ENCODE data around the gene FAM168B.

The FAM168B gene

DNA sequence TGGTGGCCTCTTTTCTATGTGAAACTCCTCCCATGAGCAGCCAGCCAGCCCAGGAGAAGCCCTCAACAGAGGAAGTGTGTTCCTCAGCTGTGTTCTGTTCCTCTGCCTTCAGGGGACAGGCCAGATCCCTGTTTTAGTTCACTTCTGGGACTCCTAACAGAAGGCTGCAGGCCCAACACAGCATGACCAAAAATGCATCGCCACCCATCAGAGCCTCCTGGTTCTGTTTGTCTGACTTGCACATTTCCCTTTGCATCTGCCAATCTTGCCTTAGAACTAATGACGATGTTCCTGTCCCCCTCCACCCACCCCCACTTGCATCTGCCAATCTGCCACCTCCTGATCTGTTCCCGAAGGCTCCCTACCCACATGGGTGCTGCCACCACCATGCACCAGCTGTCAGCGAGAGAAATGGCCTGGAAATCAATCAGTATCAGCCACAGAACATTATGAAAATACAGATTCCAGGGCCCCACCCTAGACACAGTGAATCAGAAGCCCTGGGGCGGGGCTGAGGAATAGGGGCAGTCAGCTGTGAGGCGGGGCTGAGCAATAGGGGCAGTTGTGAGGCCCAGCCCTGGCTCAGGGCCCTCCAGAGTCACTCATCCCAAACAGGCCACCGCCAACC, 51.0 kb downstream of the FAM168B start:
- Histone ChIP-seq H3K4me1 (ENCODE audit: control insufficient read depth, low read depth, low read length) (no peaks in the 10 kb centered on the region), H3K4ac (ENCODE audit: low read depth, low read length) (no peak overlapping the region), H3K79me2 (ENCODE audit: control insufficient read depth, insufficient read depth, low read length) (no peaks in the 10 kb centered on the region), H3K4me3 (ENCODE audit: low read length) (no peak overlapping the region), H2BK15ac (replicated peaks; ENCODE audit: low read depth) (no peak overlapping the region), H4K8ac (ENCODE audit: low read depth, low read length) (no peak overlapping the region), H3K56ac (ENCODE audit: low read length) (no peak overlapping the region), H3K9ac (ENCODE audit: low read length) (no peak overlapping the region), H3K4me2 (ENCODE audit: low read length) (no peak overlapping the region), H3K18ac (ENCODE audit: low read length) (no peak overlapping the region), H4K5ac (ENCODE audit: low read length) (no peak overlapping the region), H3K36me3 (ENCODE audit: control insufficient read depth, insufficient read depth, low read length) (no peaks in the 10 kb centered on the region), H3K27me3 (ENCODE audit: insufficient read depth, low read length, poor library complexity) (no peaks in the 10 kb centered on the region), H3K79me1 (ENCODE audit: low read length) (no peaks in the 10 kb centered on the region), H3K27ac (ENCODE audit: low read depth, low read length) (no peak overlapping the region), H2AK5ac (ENCODE audit: low read length) (no peak overlapping the region), H2BK120ac (ENCODE audit: low read depth, low read length) (no peak overlapping the region), H2BK5ac (ENCODE audit: low read length) (no peak overlapping the region), H3K23ac (ENCODE audit: low read length) (no peak overlapping the region)
- no peak for DNase-seq
- no CpG with 5 or more reads among the region's 7 CpGs for WGBS (ENCODE audit: extremely low coverage, insufficient coverage, low lambda C conversion rate)

DNA sequence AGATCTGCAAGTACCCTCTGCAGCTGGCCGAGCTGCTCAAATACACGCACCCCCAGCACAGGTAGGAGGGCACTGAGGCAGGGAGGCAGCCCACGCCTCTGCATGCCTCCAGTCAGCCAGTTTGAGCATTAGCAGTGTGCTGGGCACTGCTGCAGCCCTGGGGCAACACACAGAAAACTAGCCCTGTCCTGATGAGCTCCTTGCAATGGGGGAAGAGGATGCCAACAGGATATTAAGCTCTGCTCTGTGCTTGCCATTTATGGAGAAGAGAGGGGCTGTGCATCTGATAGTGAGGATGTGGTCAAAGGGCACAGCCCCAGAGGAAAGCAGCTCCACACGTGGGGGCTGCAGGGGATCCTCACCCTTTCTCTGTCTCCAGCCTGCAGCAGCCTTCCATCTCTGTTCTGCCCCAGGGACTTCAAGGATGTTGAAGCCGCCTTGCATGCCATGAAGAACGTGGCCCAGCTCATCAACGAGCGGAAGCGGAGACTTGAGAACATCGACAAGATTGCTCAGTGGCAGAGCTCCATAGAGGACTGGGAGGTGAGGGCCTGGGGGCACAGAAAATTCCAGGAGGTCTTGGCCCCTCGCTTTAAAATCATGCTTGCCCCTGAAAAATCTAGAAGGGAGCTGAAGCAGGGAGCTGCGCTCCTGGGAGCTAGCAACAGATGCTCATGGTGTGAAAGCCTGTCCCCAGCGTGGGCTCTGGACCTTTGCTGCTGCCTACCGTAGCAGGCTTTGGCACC, 51.7 kb downstream of the FAM168B start:
- WGBS (ENCODE audit: extremely low coverage, insufficient coverage, low lambda C conversion rate), result no CpG with 5 or more reads among the region's 14 CpGs
- Histone ChIP-seq H3K79me2 (ENCODE audit: control insufficient read depth, insufficient read depth, low read length) (no peaks in the 10 kb centered on the region), H2BK120ac (ENCODE audit: low read depth, low read length) (no peak overlapping the region), H3K27ac (ENCODE audit: low read depth, low read length) (no peak overlapping the region), H2AK5ac (ENCODE audit: low read length) (no peak overlapping the region), H3K4me1 (ENCODE audit: control insufficient read depth, low read depth, low read length) (no peaks in the 10 kb centered on the region), H4K8ac (ENCODE audit: low read depth, low read length) (no peak overlapping the region), H3K23ac (ENCODE audit: low read length) (no peak overlapping the region), H2BK15ac (replicated peaks; ENCODE audit: low read depth) (no peak overlapping the region), H3K36me3 (ENCODE audit: control insufficient read depth, insufficient read depth, low read length) (no peaks in the 10 kb centered on the region), H2BK5ac (ENCODE audit: low read length) (no peak overlapping the region), H3K4me3 (ENCODE audit: low read length) (no peak overlapping the region), H3K9ac (ENCODE audit: low read length) (no peak overlapping the region), H3K27me3 (ENCODE audit: insufficient read depth, low read length, poor library complexity) (no peaks in the 10 kb centered on the region), H3K18ac (ENCODE audit: low read length) (no peak overlapping the region), H3K4ac (ENCODE audit: low read depth, low read length) (no peak overlapping the region), H3K79me1 (ENCODE audit: low read length) (no peaks in the 10 kb centered on the region), H3K56ac (ENCODE audit: low read length) (no peak overlapping the region), H3K4me2 (ENCODE audit: low read length) (no peak overlapping the region), H4K5ac (ENCODE audit: low read length) (no peak overlapping the region)
- no peak for DNase-seq

GRCh38 chr2:131040661-131041401, 52.4 kb downstream of the FAM168B start:
- Histone ChIP-seq H3K27ac (ENCODE audit: low read depth, low read length) (no peak overlapping the region), H3K56ac (ENCODE audit: low read length) (no peak overlapping the region), H3K18ac (ENCODE audit: low read length) (no peak overlapping the region), H4K5ac (ENCODE audit: low read length) (no peak overlapping the region), H2BK15ac (replicated peaks; ENCODE audit: low read depth) (no peak overlapping the region), H3K79me1 (ENCODE audit: low read length) (no peaks in the 10 kb centered on the region), H3K23ac (ENCODE audit: low read length) (no peak overlapping the region), H2BK5ac (ENCODE audit: low read length) (no peak overlapping the region), H3K4me3 (ENCODE audit: low read length) (no peak overlapping the region), H3K36me3 (ENCODE audit: control insufficient read depth, insufficient read depth, low read length) (no peaks in the 10 kb centered on the region), H2BK120ac (ENCODE audit: low read depth, low read length) (no peak overlapping the region), H3K4me2 (ENCODE audit: low read length) (no peak overlapping the region), H3K79me2 (ENCODE audit: control insufficient read depth, insufficient read depth, low read length) (no peaks in the 10 kb centered on the region), H3K4me1 (ENCODE audit: control insufficient read depth, low read depth, low read length) (peaks cover 2% of the 10 kb centered on the region), H3K27me3 (ENCODE audit: insufficient read depth, low read length, poor library complexity) (no peaks in the 10 kb centered on the region), H3K9ac (ENCODE audit: low read length) (no peak overlapping the region), H2AK5ac (ENCODE audit: low read length) (no peak overlapping the region), H3K4ac (ENCODE audit: low read depth, low read length) (no peak overlapping the region), H4K8ac (ENCODE audit: low read depth, low read length) (no peak overlapping the region)
- peak; percentile 62 for DNase-seq
- WGBS (ENCODE audit: extremely low coverage, insufficient coverage, low lambda C conversion rate), result no CpG with 5 or more reads among the region's 23 CpGs

DNA sequence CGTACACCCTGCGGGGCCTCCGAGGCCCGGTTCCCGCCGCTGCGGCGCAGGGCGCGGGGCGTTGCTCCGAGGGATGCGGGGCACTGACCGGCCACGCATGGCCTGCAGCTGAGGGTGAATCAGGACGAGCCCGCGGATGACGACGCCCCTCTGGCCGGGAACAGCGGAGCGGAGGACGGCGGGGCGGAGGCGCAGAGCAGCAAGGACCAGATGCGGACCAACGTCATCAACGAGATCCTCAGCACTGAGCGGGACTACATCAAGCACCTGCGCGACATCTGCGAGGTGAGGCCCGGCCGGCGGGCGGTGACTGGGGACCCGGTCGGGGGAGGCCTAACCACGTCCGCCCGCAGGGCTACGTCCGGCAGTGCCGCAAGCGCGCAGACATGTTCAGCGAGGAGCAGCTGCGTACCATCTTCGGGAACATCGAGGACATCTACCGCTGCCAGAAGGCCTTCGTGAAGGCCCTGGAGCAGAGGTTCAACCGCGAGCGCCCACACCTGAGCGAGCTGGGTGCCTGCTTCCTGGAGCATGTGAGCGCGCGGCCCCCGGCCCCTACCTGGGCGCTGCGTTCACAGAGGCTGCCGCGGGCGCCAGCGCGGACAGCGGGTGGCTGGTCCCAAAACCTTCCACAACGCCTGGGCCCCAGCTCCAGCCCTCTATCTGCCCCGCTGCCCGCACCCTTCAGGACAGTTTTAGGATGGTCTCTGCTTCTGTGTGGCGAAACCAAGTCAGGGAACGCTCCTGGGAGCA, 53.2 kb downstream of the FAM168B start:
- no peaks in the 10 kb centered on the region for H3K27me3 ChIP-seq (ENCODE audit: insufficient read depth, low read length, poor library complexity)
- H3K18ac ChIP-seq (ENCODE audit: low read length), result no peak overlapping the region
- H3K56ac ChIP-seq (ENCODE audit: low read length), result no peak overlapping the region
- WGBS (ENCODE audit: extremely low coverage, insufficient coverage, low lambda C conversion rate), result no CpG with 5 or more reads among the region's 75 CpGs
- H3K4me1 ChIP-seq (ENCODE audit: control insufficient read depth, low read depth, low read length), result peaks cover 2% of the 10 kb centered on the region
- no peak overlapping the region for H2BK15ac ChIP-seq (replicated peaks; ENCODE audit: low read depth)
- H3K23ac ChIP-seq (ENCODE audit: low read length), result no peak overlapping the region
- no peaks in the 10 kb centered on the region for H3K79me2 ChIP-seq (ENCODE audit: control insufficient read depth, insufficient read depth, low read length)
- H2BK5ac ChIP-seq (ENCODE audit: low read length), result no peak overlapping the region
- no peak overlapping the region for H2BK120ac ChIP-seq (ENCODE audit: low read depth, low read length)
- no peak for DNase-seq
- H4K8ac ChIP-seq (ENCODE audit: low read depth, low read length), result no peak overlapping the region
- H3K36me3 ChIP-seq (ENCODE audit: control insufficient read depth, insufficient read depth, low read length), result no peaks in the 10 kb centered on the region
- H2AK5ac ChIP-seq (ENCODE audit: low read length), result no peak overlapping the region
- H3K4ac ChIP-seq (ENCODE audit: low read depth, low read length), result no peak overlapping the region
- no peak overlapping the region for H3K9ac ChIP-seq (ENCODE audit: low read length)
- H3K4me2 ChIP-seq (ENCODE audit: low read length), result no peak overlapping the region
- H3K4me3 ChIP-seq (ENCODE audit: low read length), result no peak overlapping the region
- H3K27ac ChIP-seq (ENCODE audit: low read depth, low read length), result no peak overlapping the region
- H3K79me1 ChIP-seq (ENCODE audit: low read length), result no peaks in the 10 kb centered on the region
- no peak overlapping the region for H4K5ac ChIP-seq (ENCODE audit: low read length)

GRCh38 chr2:131039535-131039907, 53.7 kb downstream of the FAM168B start:
- H3K27ac ChIP-seq (ENCODE audit: low read depth, low read length), result no peak overlapping the region
- no peaks in the 10 kb centered on the region for H3K79me1 ChIP-seq (ENCODE audit: low read length)
- H2AK5ac ChIP-seq (ENCODE audit: low read length), result no peak overlapping the region
- H3K36me3 ChIP-seq (ENCODE audit: control insufficient read depth, insufficient read depth, low read length), result no peaks in the 10 kb centered on the region
- H3K4me2 ChIP-seq (ENCODE audit: low read length), result no peak overlapping the region
- no peak for DNase-seq
- H2BK120ac ChIP-seq (ENCODE audit: low read depth, low read length), result no peak overlapping the region
- H3K4me1 ChIP-seq (ENCODE audit: control insufficient read depth, low read depth, low read length), result peaks cover 2% of the 10 kb centered on the region
- H3K4me3 ChIP-seq (ENCODE audit: low read length), result no peak overlapping the region
- H4K5ac ChIP-seq (ENCODE audit: low read length), result no peak overlapping the region
- H3K4ac ChIP-seq (ENCODE audit: low read depth, low read length), result no peak overlapping the region
- H3K56ac ChIP-seq (ENCODE audit: low read length), result no peak overlapping the region
- no peak overlapping the region for H3K9ac ChIP-seq (ENCODE audit: low read length)
- H2BK15ac ChIP-seq (replicated peaks; ENCODE audit: low read depth), result no peak overlapping the region
- WGBS (ENCODE audit: extremely low coverage, insufficient coverage, low lambda C conversion rate), result no CpG with 5 or more reads among the region's 23 CpGs
- H2BK5ac ChIP-seq (ENCODE audit: low read length), result no peak overlapping the region
- peaks cover under 1% of the 10 kb centered on the region for H3K27me3 ChIP-seq (ENCODE audit: insufficient read depth, low read length, poor library complexity)
- no peak overlapping the region for H3K18ac ChIP-seq (ENCODE audit: low read length)
- no peak overlapping the region for H4K8ac ChIP-seq (ENCODE audit: low read depth, low read length)
- H3K23ac ChIP-seq (ENCODE audit: low read length), result no peak overlapping the region
- H3K79me2 ChIP-seq (ENCODE audit: control insufficient read depth, insufficient read depth, low read length), result no peaks in the 10 kb centered on the region

Data from mesendoderm (in vitro differentiated cells).